NT2/D1 (cell line): Measurements from ENCODE around the gene ZNF143.

ENCODE experiments used
- YY1 ChIP-seq: IDR thresholded peaks from 2 replicates; pipeline ENCODE4 v1.6.1; 2011; ENCODE audit not compliant: insufficient read length, insufficient read depth
- ZNF274 ChIP-seq: IDR thresholded peaks from 2 replicates; pipeline ENCODE4 v1.6.1; 2011; ENCODE audit warnings: mild to moderate bottlenecking, low read depth, low read length

- TF ChIP-seq YY1, result no peak
- no peak for TF ChIP-seq ZNF274
These were observed 72.2 kb downstream of the ZNF143 start for GRCh38 chr11:9533058-9533457.
